Mucosa of descending colon (tissue), 3 donors: ENCODE measurements around the gene HGD. TPM values are rescaled to one million over a fixed set of nuclear protein-coding genes. Genes with fewer than 3 reads are reported as not detected.
"Not testable (repeated sequence)": the region's sequence is repeated elsewhere in the genome, so short reads cannot be mapped to it uniquely, and the experiment has no call there.

Experiments used
- ATAC-seq: fragments of 200-7000 bp; cut with Tn5 transposase; one replicate; pipeline ENCODE4 v1.9.1; 2020; ENCODE audit warnings: mild to moderate bottlenecking, moderate library complexity
- DNase-seq, 3 donors: peaks; one replicate each; pipeline ENCODE4 v3.0.0-alpha.2; 2020
- H3K36me3 ChIP-seq: fragments of 200-600 bp; one replicate; pipeline ENCODE4 v1.8.0; 2021; ENCODE audit warnings: low read depth, mild to moderate bottlenecking
- H3K4me1 ChIP-seq: fragments of 200-600 bp; one replicate; pipeline ENCODE4 v1.8.0; 2021; ENCODE audit warnings: low read depth, mild to moderate bottlenecking
- H3K4me3 ChIP-seq: fragments of 200-600 bp; one replicate; pipeline ENCODE4 v1.8.0; 2021; ENCODE audit warnings: mild to moderate bottlenecking
- H3K9me3 ChIP-seq: fragments of 200-600 bp; one replicate; pipeline ENCODE4 v1.8.0; 2021; ENCODE audit warnings: mild to moderate bottlenecking
- CTCF ChIP-seq: fragments of 200-600 bp; IDR thresholded peaks from one replicate; pipeline ENCODE4 v1.8.0; 2022; ENCODE audit warnings: antibody characterized with exemption, mild to moderate bottlenecking
- intact Hi-C, 2 donors: fragments of 100-400 bp; cut with DNase I in 1 of 2; cut with micrococcal nuclease in 1 of 2; formaldehyde crosslinking; loops; one replicate each; pipeline versions ENCODE4 v1.11.0 to v1.11.1; 2022; cut with DNase I, micrococcal nuclease
- total RNA-seq, 3 donors: library from RNA; stranded (reverse); fragmentation: NEBNext Ultra II Directional in 2 of 3; extraction: Animal tissue kit (Norgen Biotek cat#: 25700) in 2 of 3; gene quantifications; one replicate each; pipeline versions ENCODE4 v1.2.1 to v1.2.4, GENCODE V29; 2021 to 2023
- donor health status: DM: no; HTN: no; CAD: no; lungs with moderate emphysema.
- donor health status: DM: no; HTN: no; CAD: no.
- donor health status: DM: no; HTN: yes; CAD: no.

Gene HGD
- total RNA-seq, 3 donors from 2014 or later = 15.7 to 53.3 (median 46.0) TPM

DNA sequence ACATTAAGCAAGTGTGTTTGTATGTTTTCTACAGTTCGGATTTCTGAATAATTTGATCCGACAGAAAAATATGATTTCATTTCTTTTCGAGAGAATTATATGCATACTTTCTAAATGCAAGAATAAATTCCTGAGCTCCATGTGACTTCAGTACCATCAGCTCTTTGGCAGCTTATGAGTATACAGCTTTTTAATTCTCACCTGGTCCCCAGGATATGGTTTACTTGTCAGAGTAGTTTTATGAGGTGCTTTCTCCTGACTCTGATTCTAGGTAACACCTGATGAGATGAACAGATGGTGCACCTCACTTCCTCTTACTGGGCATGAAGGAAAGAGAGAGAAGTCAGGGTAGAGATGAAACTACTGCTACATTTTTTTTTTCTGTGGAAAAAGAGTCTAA, 3.1 kb downstream of the HGD start:
- H3K36me3 ChIP-seq = no peaks in the 10 kb centered on the region
- H3K4me1 ChIP-seq = peaks cover 11% of the 10 kb centered on the region
- no peak for TF ChIP-seq CTCF
- peak; percentile 40 for ATAC-seq
- intact Hi-C loops = no loop called here
- DNase-seq = peak in 1 of 3 donors; percentile 33
- no peaks in the 10 kb centered on the region for H3K9me3 ChIP-seq
- H3K4me3 ChIP-seq = no peak overlapping the region

DNA sequence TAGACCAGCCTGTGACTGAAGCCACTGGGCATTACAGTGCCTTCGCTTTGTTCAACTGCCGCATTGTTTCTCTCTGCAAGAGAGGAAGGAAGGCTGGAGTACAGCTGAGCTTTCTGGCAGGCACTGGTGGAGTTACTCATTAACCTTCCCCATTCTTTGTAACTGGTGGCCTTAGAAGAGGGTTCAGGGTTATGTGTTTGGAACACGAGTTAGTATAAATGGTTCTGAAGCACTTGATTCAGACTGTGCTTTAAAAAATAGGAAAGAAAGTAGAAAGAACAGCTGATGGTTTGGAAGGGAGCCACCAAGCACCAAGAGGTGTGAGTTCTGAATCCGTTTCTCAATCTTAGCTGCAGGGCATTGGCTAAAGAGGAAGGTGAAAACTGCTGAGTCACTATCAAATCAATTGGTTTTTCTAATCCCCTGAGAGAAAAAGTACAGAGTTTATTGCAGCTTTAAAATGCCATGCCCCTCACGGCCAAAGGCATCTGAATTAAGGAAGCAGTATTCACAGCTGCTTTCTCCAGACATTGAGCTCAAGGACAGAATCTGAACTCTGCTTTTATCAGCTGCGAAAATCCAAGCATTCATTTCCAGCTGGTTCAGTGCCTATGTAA, 3.6 kb downstream of the HGD start:
- intact Hi-C loops = no loop called here
- peak; percentile 79 for ATAC-seq
- Histone ChIP-seq H3K4me3 (no peak overlapping the region), H3K4me1 (peaks cover 11% of the 10 kb centered on the region), H3K36me3 (no peaks in the 10 kb centered on the region), H3K9me3 (no peaks in the 10 kb centered on the region)
- peak in 1 of 3 donors; percentile 87 for DNase-seq
- TF ChIP-seq CTCF = no peak

- ATAC-seq, H3K4me3 ChIP-seq, DNase-seq, intact Hi-C loops, H3K36me3 ChIP-seq, H3K9me3 ChIP-seq: not testable (repeated sequence)
- H3K4me1 ChIP-seq = peaks cover 11% of the 10 kb centered on the region
Measured at GRCh38 chr3:120677193-120677592, 4.8 kb downstream of the HGD start.

GRCh38 chr3:120673116-120673515, 8.9 kb downstream of the HGD start:
- DNase-seq (no peak), ATAC-seq (no peak)
- H3K4me1 ChIP-seq = no peaks in the 10 kb centered on the region
- intact Hi-C loops = no loop called here
- H3K9me3 ChIP-seq = no peaks in the 10 kb centered on the region
- TF ChIP-seq CTCF = no peak
- H3K36me3 ChIP-seq = no peaks in the 10 kb centered on the region
- H3K4me3 ChIP-seq = no peak overlapping the region

GRCh38 chr3:120670576-120670975, 11.5 kb downstream of the HGD start:
- H3K4me1 ChIP-seq = no peaks in the 10 kb centered on the region
- no peaks in the 10 kb centered on the region for H3K9me3 ChIP-seq
- ATAC-seq = no peak

GRCh38 chr3:120664926-120665325, 17.1 kb downstream of the HGD start:
- Histone ChIP-seq H3K36me3 (no peaks in the 10 kb centered on the region), H3K4me1 (no peaks in the 10 kb centered on the region), H3K4me3 (no peak overlapping the region), H3K9me3 (no peaks in the 10 kb centered on the region)
- no peak for ATAC-seq
- DNase-seq = no peak
- intact Hi-C loops = no loop called here
- TF ChIP-seq CTCF = no peak

More at GRCh38 chr3:120670576-120670975, 11.5 kb downstream of the HGD start:
- no peak for DNase-seq
- intact Hi-C loops = no loop called here
- TF ChIP-seq CTCF = no peak
- no peaks in the 10 kb centered on the region for H3K36me3 ChIP-seq
- no peak overlapping the region for H3K4me3 ChIP-seq
